Measurements from ENCODE around the gene TACC3. TPM values are rescaled to one million over a fixed set of nuclear protein-coding genes. Genes with fewer than 3 reads are reported as not detected.
"Not testable (repeated sequence)": the region's sequence is repeated elsewhere in the genome, so short reads cannot be mapped to it uniquely, and the experiment has no call there.

The TACC3 gene
- polyA plus RNA-seq, 12 donors: 15.3 to 43.5 (median 26.6) TPM; not detected in 1

- peak; percentile 64 for DNase-seq
Observed at GRCh38 chr4:1693131-1693896, 28.0 kb upstream of the TACC3 start.

DNA sequence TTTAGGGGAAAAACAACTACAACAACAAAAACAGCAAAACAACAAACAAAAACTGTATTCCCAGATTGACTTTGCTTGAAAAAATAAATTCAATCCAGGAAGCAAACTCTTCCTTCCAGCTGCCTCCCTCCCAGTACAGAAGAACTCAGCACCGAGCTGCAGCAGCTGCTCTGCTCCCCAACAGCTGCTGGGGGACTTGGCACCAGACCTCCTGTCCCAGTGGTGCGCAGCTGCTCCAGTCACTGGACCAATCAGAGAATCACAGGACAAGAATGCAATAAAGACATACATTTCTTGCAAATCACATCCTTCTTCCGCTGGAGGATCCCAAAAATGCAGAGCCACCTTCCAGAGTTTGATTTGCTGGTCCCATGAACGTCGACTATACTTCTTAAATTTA, 25.4 kb upstream of the TACC3 start:
- DNase-seq: peak; percentile 83

- not testable (repeated sequence) for DNase-seq
Observed at GRCh38 chr4:1701671-1702070, 19.6 kb upstream of the TACC3 start.

GRCh38 chr4:1703867-1704266, 17.5 kb upstream of the TACC3 start:
- DNase-seq: no peak

DNA sequence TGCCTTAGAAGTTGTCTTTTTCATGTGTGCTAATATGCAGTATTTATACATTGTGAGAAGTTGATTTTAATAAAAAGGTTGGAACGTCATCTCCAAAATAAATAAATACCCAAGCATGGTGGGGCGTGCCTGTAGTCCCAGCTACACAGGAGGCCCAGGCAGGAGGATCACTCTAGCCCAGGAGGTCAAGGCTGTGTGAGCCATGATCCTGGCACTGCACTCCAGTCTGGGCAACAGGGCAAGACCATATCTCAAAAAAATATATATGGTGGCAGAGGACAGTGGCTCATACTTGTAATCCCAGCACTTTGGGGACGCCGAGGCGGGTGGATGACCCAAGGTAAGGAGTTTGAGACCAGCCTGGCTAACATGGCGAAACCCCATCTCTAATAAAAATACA, 15.6 kb upstream of the TACC3 start:
- DNase-seq: no peak

GRCh38 chr4:1706358-1706757, 15.0 kb upstream of the TACC3 start:
- DNase-seq: no peak

DNA sequence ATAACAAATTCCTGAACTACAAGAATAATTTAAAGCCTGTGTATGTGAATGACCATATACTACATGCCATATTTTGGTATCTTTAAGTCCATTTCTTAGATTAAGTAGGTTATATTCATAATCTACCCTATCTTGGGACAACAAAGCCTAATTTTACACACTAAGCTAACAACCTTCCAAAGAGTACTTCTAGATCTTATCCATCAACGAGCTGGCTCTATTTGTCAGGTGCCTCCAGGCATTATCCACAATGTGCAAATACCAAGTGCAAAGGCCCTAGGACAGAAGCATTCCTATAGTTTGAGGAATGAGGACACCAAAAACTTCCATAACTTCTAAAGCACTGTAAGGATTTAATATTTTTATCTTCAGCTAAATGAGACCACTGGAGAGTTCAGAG, 12.7 kb upstream of the TACC3 start:
- DNase-seq: no peak

- no peak for DNase-seq
Observed at GRCh38 chr4:1711055-1711570, 10.2 kb upstream of the TACC3 start.

DNA sequence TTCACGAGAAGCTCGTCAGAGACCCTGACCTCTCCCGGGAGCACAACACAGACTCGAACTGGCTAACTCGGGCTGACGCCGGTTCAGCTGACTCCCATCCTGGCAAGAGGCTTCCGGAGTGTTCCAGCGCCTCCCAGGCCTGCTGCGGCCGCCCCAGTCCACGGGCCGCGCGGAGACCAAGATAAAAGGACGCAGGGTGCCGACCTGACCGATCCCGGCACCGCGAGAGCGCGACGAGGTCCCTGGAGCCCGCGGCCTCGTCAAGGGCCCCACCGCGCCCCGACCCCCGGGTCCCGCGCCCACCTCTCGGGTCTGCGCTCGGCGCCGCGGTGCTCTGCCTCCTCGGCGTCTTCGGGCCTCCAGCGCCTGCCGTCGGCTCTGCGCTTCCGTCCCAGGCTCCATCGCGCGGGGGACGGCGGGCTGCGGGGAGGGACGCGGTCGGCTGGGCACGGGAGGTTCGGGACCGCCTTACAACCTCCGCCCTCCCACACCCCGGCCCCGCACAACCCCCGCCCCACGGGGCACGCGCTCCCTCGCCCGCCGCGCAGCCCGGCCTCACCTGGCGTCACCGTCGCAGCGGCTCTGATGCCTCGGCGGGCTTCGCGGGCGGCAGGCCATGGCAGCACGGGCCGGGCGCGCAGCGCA, 9.6 kb upstream of the TACC3 start:
- DNase-seq: peak; percentile 41

- peak; percentile 89 for DNase-seq
Observed at GRCh38 chr4:1712216-1713002, 8.9 kb upstream of the TACC3 start, which contains the start of gene SLBP. TSS of gene SLBP (minus strand) at chr4:1712319. CDS start at chr4:1712188, 131 bp downstream.

- DNase-seq: no peak
Observed at GRCh38 chr4:1713003-1713851, 8.1 kb upstream of the TACC3 start.

DNA sequence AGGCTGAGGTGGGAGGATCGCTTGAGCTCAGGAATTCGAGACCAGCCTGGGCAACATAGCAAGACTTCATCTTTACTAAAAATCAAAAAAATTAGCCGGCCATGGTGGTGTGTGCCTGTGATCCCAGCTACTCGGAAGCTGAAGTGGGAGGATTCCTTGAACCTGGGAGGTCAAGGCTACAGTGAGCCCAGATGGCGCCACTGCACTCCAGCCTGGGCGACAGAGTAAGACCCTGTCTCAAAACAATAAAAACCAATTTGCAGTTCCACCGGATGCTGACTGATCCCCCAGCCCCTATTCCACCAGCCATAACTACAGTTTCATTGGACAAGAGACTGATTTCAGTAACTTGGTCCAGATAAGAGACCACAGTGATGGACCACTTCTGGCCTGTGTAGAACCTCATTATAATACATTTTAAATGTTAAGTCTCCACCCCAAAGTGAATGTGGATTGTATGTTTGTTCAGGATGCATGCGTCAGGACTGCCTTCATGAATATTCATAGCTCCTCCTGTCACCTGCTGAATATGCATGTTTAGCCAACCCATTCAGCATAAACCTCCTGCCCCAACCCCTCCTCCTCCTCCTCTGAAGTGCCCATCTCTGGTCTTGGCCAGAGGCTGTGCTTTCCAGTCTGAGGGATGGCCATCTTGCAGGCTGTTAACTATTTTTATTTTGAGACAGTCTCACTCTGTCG, 6.9 kb upstream of the TACC3 start:
- no peak for DNase-seq

DNA sequence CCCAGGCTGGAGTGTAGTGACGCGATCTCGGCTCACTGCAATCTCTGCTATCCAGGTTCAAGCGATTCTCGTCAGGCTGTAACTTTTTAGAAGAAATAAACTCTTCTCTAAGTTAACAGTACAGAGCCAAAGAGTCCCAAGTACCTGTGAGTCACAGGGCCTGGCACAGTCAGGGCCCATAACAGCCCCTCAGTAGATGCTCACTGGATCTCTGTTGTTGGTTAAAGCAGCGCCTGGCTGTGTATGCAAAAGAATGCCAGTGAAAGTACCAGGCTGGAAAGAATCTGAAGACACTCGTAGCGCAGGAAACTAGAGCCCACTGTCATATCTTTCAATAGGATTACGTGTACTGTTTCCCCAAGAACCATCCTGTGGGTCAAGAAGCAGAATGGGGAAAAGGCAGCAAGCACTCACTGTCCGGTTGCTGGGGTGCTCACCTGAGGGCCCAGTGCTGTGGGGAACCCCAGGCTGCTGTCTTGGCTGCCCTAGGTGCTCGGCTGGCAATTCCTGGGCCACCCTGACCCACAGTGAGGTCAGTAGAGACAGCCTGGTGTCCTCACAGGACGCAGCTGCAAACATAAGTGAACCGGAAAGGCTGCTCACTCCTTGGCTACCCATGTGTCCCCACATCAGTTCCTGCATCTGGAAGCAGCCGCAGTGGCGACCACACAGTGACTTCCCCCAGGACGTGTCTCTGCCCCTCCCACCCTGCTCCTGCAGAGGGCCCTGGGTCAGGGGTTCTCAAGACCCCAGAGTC, 6.1 kb upstream of the TACC3 start:
- no peak for DNase-seq

DNA sequence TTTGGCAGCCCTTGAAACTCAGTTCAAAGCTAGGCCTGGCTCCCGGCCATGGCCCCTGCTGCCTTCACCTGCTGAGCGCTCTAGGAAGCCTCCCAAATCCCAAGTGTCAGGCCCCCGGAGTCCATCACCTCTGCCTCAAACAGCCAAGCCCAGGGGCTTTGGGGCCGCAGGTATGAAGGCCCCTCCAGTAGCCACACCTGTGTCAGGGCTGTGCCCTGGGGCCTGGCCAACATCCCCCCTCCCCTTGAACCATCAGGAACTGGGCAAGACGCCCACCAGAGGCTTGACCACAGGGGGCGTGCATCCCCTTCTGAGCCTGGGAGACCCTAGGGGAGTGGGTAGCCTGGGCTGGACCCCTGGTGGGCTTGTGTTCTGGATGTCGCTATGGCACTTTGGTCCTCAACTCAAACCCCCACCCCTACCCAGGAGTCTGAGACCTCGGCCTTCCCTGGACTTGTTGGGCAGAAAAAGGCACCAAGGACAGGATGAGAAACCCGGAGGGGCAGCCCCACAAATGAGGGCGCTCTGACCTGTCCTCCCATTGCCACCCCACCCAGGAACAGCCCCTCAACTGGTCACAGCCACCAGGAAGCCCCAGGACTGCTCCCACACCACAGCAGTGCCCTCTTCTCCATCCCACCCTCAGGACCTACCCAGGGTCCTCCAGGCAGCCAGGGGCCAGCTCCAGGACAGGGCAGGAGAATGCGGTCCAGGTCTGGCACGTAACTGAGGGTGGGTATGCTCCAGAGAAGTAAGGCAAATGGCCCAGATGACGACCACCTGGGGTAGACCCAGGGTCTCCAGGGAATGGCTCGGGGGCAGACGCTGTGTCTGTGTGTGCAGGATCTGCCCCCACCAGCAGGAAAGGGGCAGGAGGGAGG, 5.0 kb upstream of the TACC3 start:
- DNase-seq: no peak

GRCh38 chr4:1717129-1718094, 3.9 kb upstream of the TACC3 start:
- no peak for DNase-seq

- DNase-seq: no peak
Observed at GRCh38 chr4:1718095-1718850, 3.0 kb upstream of the TACC3 start.

Data from muscle of arm (tissue), 12 donors.